Liver (tissue), 9 donors: ENCODE data around the gene EHF. TPM values are rescaled to one million over a fixed set of nuclear protein-coding genes. Genes with fewer than 3 reads are reported as not detected.

Source experiments
- DNase-seq: peaks from one replicate; pipeline ENCODE4 v3.0.0-alpha.2; 2017; ENCODE audit warnings: low spot score
- H3K27ac ChIP-seq, 2 donors: one replicate each; pipeline ENCODE4 v1.7.0; 2013; ENCODE audit warnings: inconsistent platforms in 2 of 2, low read length in 2 of 2, control low read depth in 1 of 2, low read depth in 1 of 2, mild to moderate bottlenecking in 1 of 2
- H3K27me3 ChIP-seq, 4 donors: one replicate each; pipeline versions ENCODE4 v1.6.1 to v1.7.0; 2013; ENCODE audit warnings: low read length in 3 of 4, inconsistent platforms in 1 of 4, mild to moderate bottlenecking in 1 of 4, moderate library complexity in 1 of 4; ENCODE audit not compliant: control insufficient read depth in 4 of 4, insufficient read depth in 4 of 4
- H3K36me3 ChIP-seq, 4 donors: one replicate each; pipeline versions ENCODE4 v1.6.1 to v1.7.0; 2013; ENCODE audit warnings: low read length in 3 of 4, mild to moderate bottlenecking in 3 of 4, low read depth in 1 of 4, moderate library complexity in 1 of 4; ENCODE audit not compliant: control insufficient read depth in 4 of 4, insufficient read depth in 3 of 4
- H3K4me1 ChIP-seq, 4 donors: one replicate each; pipeline versions ENCODE4 v1.6.1 to v1.7.0; 2013; ENCODE audit warnings: low read length in 3 of 4, mild to moderate bottlenecking in 3 of 4, moderate library complexity in 1 of 4; ENCODE audit not compliant: control insufficient read depth in 4 of 4, insufficient read depth in 4 of 4
- H3K4me3 ChIP-seq, 3 donors: one replicate each; pipeline versions ENCODE4 v1.6.1 to v1.7.0; 2013; ENCODE audit warnings: low read length in 3 of 3, control low read depth in 1 of 3, low read depth in 1 of 3, mild to moderate bottlenecking in 1 of 3
- H3K9ac ChIP-seq, 2 donors: one replicate each; pipeline ENCODE4 v1.7.0; 2013; ENCODE audit warnings: low read length in 2 of 2, mild to moderate bottlenecking in 2 of 2, moderate library complexity in 2 of 2, control low read depth in 1 of 2, low read depth in 1 of 2
- H3K9me3 ChIP-seq, 4 donors: one replicate each; pipeline versions ENCODE4 v1.6.1 to v1.7.0; 2013; ENCODE audit warnings: low read length in 3 of 4; ENCODE audit not compliant: control insufficient read depth in 4 of 4
- ATF3 ChIP-seq: IDR thresholded peaks from 2 replicates; pipeline ENCODE4 v1.6.1; 2016; ENCODE audit warnings: antibody characterized with exemption
- EGR1 ChIP-seq, 2 donors: IDR thresholded peaks; 2 replicates each; pipeline ENCODE4 v1.6.1; 2016 to 2018; ENCODE audit warnings: antibody characterized with exemption in 2 of 2, low read depth in 2 of 2
- FOXA1 ChIP-seq: IDR thresholded peaks from 2 replicates; pipeline ENCODE4 v1.6.1; 2016; ENCODE audit warnings: antibody characterized with exemption
- FOXA2 ChIP-seq: IDR thresholded peaks from 2 replicates; pipeline ENCODE4 v1.6.1; 2016; ENCODE audit warnings: antibody characterized with exemption
- GABPA ChIP-seq, 2 donors: IDR thresholded peaks in 1 of 2; conservative IDR thresholded peaks in 1 of 2; 2 replicates each; pipeline ENCODE4 v1.6.1; 2016; ENCODE audit warnings: antibody characterized with exemption in 2 of 2, mild to moderate bottlenecking in 1 of 2, moderate library complexity in 1 of 2
- HNF4A ChIP-seq, 2 donors: conservative IDR thresholded peaks; 2 replicates each; pipeline ENCODE4 v1.6.1; 2016; ENCODE audit warnings: antibody characterized with exemption in 2 of 2, mild to moderate bottlenecking in 2 of 2
- HNF4G ChIP-seq: IDR thresholded peaks from 2 replicates; pipeline ENCODE4 v1.6.1; 2016; ENCODE audit warnings: antibody characterized with exemption
- JUND ChIP-seq, 2 donors: IDR thresholded peaks; 2 replicates each; pipeline ENCODE4 v1.6.1; 2016; ENCODE audit warnings: antibody characterized with exemption in 2 of 2
- MAX ChIP-seq: IDR thresholded peaks from 2 replicates; pipeline ENCODE4 v1.6.1; 2016; ENCODE audit warnings: antibody characterized with exemption
- NR2F2 ChIP-seq: IDR thresholded peaks from 2 replicates; pipeline ENCODE4 v1.6.1; 2016; ENCODE audit warnings: antibody characterized with exemption
- RAD21 ChIP-seq, 2 donors: IDR thresholded peaks; 2 replicates each; pipeline ENCODE4 v1.6.1; 2016; ENCODE audit warnings: antibody characterized with exemption in 2 of 2, mild to moderate bottlenecking in 2 of 2
- RXRA ChIP-seq, 2 donors: IDR thresholded peaks; 2 replicates each; pipeline ENCODE4 v1.6.1; 2017 to 2018; ENCODE audit warnings: antibody characterized with exemption in 2 of 2, mild to moderate bottlenecking in 1 of 2
- SP1 ChIP-seq: IDR thresholded peaks from 2 replicates; pipeline ENCODE4 v1.6.1; 2018; ENCODE audit warnings: antibody characterized with exemption, mild to moderate bottlenecking
- TAF1 ChIP-seq: conservative IDR thresholded peaks from 2 replicates; pipeline ENCODE4 v1.6.1; 2016; ENCODE audit warnings: antibody characterized with exemption, mild to moderate bottlenecking
- YY1 ChIP-seq: IDR thresholded peaks from 2 replicates; pipeline ENCODE4 v1.6.1; 2016; ENCODE audit warnings: antibody characterized with exemption, mild to moderate bottlenecking
- WGBS: extraction: QIAGEN DNeasy Blood & Tissue Kit; methylation state at CpG from one replicate; pipeline ENCODE4 v1.1.7; 2013; 5-methylcytosine and 5-hydroxymethylcytosine counted together
- polyA plus RNA-seq, 2 donors: library from polyadenylated mRNA; stranded (reverse) in 1 of 2; unstranded in 1 of 2; fragments of 200-250 nt in 1 of 2; fragments of >200 nt in 1 of 2; fragmentation: Nextera tagmentation in 1 of 2; extraction: Ambion mirVana in 1 of 2; gene quantifications; one replicate each; pipeline versions ENCODE4 v1.2.1 to v1.2.3, GENCODE V29; 2013 to 2015
- total RNA-seq, 2 donors: library from RNA; depleted of rRNA; stranded (reverse); fragments of >200 nt; gene quantifications; one replicate each; pipeline ENCODE4 v1.2.3, GENCODE V29; 2014
- TF ChIP-seq, protein P1 (sequence below): fragments of 150-350 bp; IDR thresholded peaks from 2 replicates; pipeline ENCODE4 v1.5.1; 2017; ENCODE audit warnings: improper control_type of control experiment, low read depth, low read length; ENCODE audit not compliant: missing input control
- TF ChIP-seq, protein P2 (sequence below): IDR thresholded peaks from 2 replicates; pipeline ENCODE4 v1.6.1; 2016; ENCODE audit warnings: antibody characterized with exemption
- TF ChIP-seq, protein P3 (sequence below): IDR thresholded peaks from 2 replicates; pipeline ENCODE4 v1.6.1; 2016; ENCODE audit warnings: antibody characterized with exemption, mild to moderate bottlenecking
- donor health status: healthy.
- donor health status: healthy.
- donor health status: healthy.
- donor health status: healthy.
- donor health status: healthy.

The EHF gene
- total and polyA plus RNA-seq, 4 donors, result 0.85 to 5.9 (median 2.6) TPM

GRCh38 chr11:34633640-34633989 lies 12.7 kb downstream of the EHF start:
- H3K4me1 ChIP-seq, result peaks cover 4 to 34% (median 24%) of the 10 kb centered on the region in 4 donors
- no peak overlapping the region for H3K9ac ChIP-seq

DNA sequence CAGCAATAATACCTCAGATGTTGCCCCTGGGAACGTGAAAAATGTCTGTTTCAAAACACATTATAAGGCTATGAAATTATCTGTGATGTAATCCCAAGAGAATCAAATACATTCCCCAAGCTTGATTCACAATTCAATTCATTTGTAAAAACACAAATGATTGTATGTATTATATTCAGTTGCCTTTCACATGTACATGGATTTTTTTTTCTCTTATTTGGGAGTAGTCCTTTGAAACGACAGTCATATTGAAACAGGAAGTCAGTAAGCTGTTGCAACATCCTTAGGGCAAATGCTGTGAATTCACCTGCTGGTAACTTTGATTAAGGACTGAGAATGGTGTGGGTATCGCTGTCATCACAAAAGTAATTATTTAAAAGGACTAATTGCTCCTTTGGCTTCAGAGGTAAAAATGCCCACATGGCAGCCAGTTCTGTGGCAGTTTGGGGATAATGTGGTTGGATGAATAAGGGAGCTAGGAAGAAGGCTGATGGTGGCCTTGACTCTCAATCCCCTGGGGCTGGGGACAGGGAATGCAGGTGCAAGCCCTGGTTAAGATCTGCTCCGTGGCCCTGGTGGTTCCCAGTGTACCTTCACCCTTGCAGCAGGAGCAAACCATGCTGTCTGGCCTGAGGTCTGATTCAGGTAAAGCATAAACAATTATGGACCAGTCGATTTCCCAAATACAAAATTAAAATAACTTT lies 13.2 kb downstream of the EHF start:
- Histone ChIP-seq H3K9ac (no peak overlapping the region), H3K27ac (peak overlapping the region in 1 of 2 donors; percentile 48), H3K27me3 (no peaks in the 10 kb centered on the region), H3K9me3 (no peaks in the 10 kb centered on the region), H3K36me3 (no peaks in the 10 kb centered on the region), H3K4me3 (no peak overlapping the region), H3K4me1 (peaks cover 4 to 34% (median 24%) of the 10 kb centered on the region in 4 donors)
- WGBS, result 31% methylated on average over 5 of the region's 5 CpGs
- TF ChIP-seq YY1 (peak; percentile 59), HNF4A (conservative IDR thresholded peaks at IDR 0.05) (peak in 1 of 2 donors; percentile 18), JUND (IDR thresholded peaks at IDR 0.05) (peak; percentile 57 to 65), ATF3 (no peak), NR2F2 (no peak), RXRA (IDR thresholded peaks at IDR 0.05) (peak in 1 of 2 donors; percentile 4), MAX (peak; percentile 9), HNF4G (no peak), FOXA1 (no peak), FOXA2 (no peak), GABPA (IDR thresholded peaks at IDR 0.05 in 1 of 2, conservative IDR thresholded peaks at IDR 0.05 in 1 of 2) (peak in 1 of 2 donors; percentile 61), TAF1 (no peak), EGR1 (IDR thresholded peaks at IDR 0.05; ENCODE audit: low read depth in 2 of 2) (no peak), SP1 (peak; percentile 32), RAD21 (IDR thresholded peaks at IDR 0.05) (peak; percentile 34 to 57)
- TF ChIP-seq, protein P1, sequence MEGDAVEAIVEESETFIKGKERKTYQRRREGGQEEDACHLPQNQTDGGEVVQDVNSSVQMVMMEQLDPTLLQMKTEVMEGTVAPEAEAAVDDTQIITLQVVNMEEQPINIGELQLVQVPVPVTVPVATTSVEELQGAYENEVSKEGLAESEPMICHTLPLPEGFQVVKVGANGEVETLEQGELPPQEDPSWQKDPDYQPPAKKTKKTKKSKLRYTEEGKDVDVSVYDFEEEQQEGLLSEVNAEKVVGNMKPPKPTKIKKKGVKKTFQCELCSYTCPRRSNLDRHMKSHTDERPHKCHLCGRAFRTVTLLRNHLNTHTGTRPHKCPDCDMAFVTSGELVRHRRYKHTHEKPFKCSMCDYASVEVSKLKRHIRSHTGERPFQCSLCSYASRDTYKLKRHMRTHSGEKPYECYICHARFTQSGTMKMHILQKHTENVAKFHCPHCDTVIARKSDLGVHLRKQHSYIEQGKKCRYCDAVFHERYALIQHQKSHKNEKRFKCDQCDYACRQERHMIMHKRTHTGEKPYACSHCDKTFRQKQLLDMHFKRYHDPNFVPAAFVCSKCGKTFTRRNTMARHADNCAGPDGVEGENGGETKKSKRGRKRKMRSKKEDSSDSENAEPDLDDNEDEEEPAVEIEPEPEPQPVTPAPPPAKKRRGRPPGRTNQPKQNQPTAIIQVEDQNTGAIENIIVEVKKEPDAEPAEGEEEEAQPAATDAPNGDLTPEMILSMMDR, result peak; percentile 6
- TF ChIP-seq, protein P2, sequence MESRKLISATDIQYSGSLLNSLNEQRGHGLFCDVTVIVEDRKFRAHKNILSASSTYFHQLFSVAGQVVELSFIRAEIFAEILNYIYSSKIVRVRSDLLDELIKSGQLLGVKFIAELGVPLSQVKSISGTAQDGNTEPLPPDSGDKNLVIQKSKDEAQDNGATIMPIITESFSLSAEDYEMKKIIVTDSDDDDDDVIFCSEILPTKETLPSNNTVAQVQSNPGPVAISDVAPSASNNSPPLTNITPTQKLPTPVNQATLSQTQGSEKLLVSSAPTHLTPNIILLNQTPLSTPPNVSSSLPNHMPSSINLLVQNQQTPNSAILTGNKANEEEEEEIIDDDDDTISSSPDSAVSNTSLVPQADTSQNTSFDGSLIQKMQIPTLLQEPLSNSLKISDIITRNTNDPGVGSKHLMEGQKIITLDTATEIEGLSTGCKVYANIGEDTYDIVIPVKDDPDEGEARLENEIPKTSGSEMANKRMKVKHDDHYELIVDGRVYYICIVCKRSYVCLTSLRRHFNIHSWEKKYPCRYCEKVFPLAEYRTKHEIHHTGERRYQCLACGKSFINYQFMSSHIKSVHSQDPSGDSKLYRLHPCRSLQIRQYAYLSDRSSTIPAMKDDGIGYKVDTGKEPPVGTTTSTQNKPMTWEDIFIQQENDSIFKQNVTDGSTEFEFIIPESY, result peak; percentile 24
- TF ChIP-seq, protein P3, sequence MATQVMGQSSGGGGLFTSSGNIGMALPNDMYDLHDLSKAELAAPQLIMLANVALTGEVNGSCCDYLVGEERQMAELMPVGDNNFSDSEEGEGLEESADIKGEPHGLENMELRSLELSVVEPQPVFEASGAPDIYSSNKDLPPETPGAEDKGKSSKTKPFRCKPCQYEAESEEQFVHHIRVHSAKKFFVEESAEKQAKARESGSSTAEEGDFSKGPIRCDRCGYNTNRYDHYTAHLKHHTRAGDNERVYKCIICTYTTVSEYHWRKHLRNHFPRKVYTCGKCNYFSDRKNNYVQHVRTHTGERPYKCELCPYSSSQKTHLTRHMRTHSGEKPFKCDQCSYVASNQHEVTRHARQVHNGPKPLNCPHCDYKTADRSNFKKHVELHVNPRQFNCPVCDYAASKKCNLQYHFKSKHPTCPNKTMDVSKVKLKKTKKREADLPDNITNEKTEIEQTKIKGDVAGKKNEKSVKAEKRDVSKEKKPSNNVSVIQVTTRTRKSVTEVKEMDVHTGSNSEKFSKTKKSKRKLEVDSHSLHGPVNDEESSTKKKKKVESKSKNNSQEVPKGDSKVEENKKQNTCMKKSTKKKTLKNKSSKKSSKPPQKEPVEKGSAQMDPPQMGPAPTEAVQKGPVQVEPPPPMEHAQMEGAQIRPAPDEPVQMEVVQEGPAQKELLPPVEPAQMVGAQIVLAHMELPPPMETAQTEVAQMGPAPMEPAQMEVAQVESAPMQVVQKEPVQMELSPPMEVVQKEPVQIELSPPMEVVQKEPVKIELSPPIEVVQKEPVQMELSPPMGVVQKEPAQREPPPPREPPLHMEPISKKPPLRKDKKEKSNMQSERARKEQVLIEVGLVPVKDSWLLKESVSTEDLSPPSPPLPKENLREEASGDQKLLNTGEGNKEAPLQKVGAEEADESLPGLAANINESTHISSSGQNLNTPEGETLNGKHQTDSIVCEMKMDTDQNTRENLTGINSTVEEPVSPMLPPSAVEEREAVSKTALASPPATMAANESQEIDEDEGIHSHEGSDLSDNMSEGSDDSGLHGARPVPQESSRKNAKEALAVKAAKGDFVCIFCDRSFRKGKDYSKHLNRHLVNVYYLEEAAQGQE, result no peak
- DNase-seq, result no peak

More at GRCh38 chr11:34633640-34633989, 12.7 kb downstream of the EHF start:
- H3K4me3 ChIP-seq, result no peak overlapping the region
- no peak for DNase-seq
- H3K36me3 ChIP-seq, result no peaks in the 10 kb centered on the region
- TF ChIP-seq, protein P3, result no peak
- peak in 1 of 2 donors; percentile 13 for TF ChIP-seq RXRA (IDR thresholded peaks at IDR 0.05)
- peaks cover 0 to under 1% (median 0%) of the 10 kb centered on the region in 4 donors for H3K27me3 ChIP-seq
- no peaks in the 10 kb centered on the region for H3K9me3 ChIP-seq
- H3K27ac ChIP-seq, result peak overlapping the region; percentile 21 to 48
